Upper lobe of right lung (tissue), 1 donor: ENCODE data around the gene RPL27A. TPM values are rescaled to one million over a fixed set of nuclear protein-coding genes. Genes with fewer than 3 reads are reported as not detected.

Source experiments
- ATAC-seq: fragments of 200-7000 bp; cut with Tn5 transposase; one replicate; pipeline ENCODE4 v1.9.1; 2020; ENCODE audit warnings: mild to moderate bottlenecking, moderate library complexity
- DNase-seq: peaks from one replicate; pipeline ENCODE4 v3.0.0-alpha.2; 2020
- H3K27ac ChIP-seq: fragments of 200-600 bp; one replicate; pipeline ENCODE4 v1.8.0; 2022
- H3K27me3 ChIP-seq: fragments of 200-600 bp; one replicate; pipeline ENCODE4 v1.8.0; 2022; ENCODE audit warnings: mild to moderate bottlenecking
- H3K36me3 ChIP-seq: fragments of 200-600 bp; one replicate; pipeline ENCODE4 v1.8.0; 2022
- H3K4me1 ChIP-seq: fragments of 200-600 bp; one replicate; pipeline ENCODE4 v1.8.0; 2022
- H3K4me3 ChIP-seq: fragments of 200-600 bp; one replicate; pipeline ENCODE4 v1.8.0; 2022; ENCODE audit warnings: mild to moderate bottlenecking
- H3K9me3 ChIP-seq: fragments of 200-600 bp; one replicate; pipeline ENCODE4 v1.8.0; 2022
- intact Hi-C: fragments of 100-400 bp; cut with DNase I; formaldehyde crosslinking; loops from one replicate; pipeline ENCODE4 v1.11.0; 2022
- total RNA-seq: library from RNA; stranded (reverse); fragmentation: NEBNext Ultra II Directional; extraction: Animal tissue kit (Norgen Biotek cat#: 25700); gene quantifications from one replicate; pipeline ENCODE4 v1.2.1, GENCODE V29; 2021
- TF ChIP-seq, protein P1 (sequence below): fragments of 200-600 bp; IDR thresholded peaks from one replicate; pipeline ENCODE4 v1.8.0; 2022; ENCODE audit warnings: antibody characterized with exemption
- donor health status: DM: no; HTN: yes; CAD: no; lungs with severe emphysema.

The RPL27A gene
- total RNA-seq, 1 donor from 2014 or later = 835 TPM

DNA sequence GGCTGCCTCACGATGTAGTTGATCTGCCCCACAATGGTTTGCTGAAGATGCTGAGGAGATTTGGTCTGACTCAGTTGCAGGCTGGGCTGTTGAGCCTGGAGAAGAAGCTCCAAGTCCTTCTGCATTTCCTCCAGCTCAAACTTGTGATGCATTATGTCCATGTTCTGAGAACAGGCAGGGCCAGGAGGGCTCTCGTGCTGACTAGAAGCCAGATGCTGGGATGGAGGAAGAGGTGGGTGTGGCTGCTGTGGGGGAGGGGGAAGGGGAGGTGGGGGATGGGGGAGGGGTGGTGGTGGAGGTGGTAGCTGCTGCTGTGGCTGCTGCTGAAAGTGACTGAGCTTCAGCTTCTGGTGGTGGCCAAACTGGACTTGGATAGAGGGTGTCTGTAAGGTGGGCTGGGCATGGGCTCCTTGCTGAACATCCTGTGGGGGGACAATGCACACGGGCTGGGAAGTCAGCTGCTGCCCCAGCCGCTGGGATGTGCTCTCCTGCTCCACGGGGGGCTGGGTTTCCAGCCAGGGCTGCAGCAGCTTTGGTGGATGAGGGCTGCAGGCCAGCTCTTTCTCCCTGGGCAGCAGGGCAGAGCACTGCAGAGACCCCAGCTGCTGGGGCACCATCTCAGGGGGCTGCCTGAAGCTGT lies 42.2 kb upstream of the RPL27A start:
- Histone ChIP-seq H3K4me3 (no peak overlapping the region), H3K36me3 (peaks cover 66% of the 10 kb centered on the region), H3K27ac (no peak overlapping the region), H3K27me3 (no peaks in the 10 kb centered on the region), H3K9me3 (no peaks in the 10 kb centered on the region), H3K4me1 (no peaks in the 10 kb centered on the region)
- intact Hi-C loops = no loop called here
- peak; percentile 12 for ATAC-seq
- TF ChIP-seq, protein P1, sequence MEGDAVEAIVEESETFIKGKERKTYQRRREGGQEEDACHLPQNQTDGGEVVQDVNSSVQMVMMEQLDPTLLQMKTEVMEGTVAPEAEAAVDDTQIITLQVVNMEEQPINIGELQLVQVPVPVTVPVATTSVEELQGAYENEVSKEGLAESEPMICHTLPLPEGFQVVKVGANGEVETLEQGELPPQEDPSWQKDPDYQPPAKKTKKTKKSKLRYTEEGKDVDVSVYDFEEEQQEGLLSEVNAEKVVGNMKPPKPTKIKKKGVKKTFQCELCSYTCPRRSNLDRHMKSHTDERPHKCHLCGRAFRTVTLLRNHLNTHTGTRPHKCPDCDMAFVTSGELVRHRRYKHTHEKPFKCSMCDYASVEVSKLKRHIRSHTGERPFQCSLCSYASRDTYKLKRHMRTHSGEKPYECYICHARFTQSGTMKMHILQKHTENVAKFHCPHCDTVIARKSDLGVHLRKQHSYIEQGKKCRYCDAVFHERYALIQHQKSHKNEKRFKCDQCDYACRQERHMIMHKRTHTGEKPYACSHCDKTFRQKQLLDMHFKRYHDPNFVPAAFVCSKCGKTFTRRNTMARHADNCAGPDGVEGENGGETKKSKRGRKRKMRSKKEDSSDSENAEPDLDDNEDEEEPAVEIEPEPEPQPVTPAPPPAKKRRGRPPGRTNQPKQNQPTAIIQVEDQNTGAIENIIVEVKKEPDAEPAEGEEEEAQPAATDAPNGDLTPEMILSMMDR = no peak
- no peak for DNase-seq

DNA sequence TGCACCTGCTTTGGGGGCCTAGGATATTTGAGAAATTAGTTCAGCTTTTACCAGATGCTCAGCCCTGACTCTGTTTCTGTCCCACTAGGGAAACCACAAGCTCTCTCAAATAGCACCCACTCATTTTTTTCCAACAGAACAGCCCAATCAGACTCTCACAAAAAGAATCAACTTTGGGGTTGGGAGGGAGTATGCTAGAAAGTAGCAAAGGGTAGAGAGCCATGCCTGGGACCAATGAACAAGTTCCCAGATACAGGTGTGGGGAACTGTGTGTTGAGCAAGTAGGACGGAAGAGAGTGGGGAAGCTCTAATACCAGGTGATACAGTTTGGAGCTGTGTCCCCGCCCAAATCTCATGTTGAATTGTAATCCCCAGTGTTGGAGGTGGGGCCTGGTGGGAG lies 41.3 kb upstream of the RPL27A start:
- intact Hi-C loops = no loop called here
- Histone ChIP-seq H3K4me1 (no peaks in the 10 kb centered on the region), H3K27me3 (no peaks in the 10 kb centered on the region), H3K9me3 (no peaks in the 10 kb centered on the region), H3K36me3 (peaks cover 75% of the 10 kb centered on the region), H3K4me3 (no peak overlapping the region), H3K27ac (no peak overlapping the region)
- DNase-seq = no peak
- ATAC-seq = no peak
- TF ChIP-seq, protein P1 = no peak

DNA sequence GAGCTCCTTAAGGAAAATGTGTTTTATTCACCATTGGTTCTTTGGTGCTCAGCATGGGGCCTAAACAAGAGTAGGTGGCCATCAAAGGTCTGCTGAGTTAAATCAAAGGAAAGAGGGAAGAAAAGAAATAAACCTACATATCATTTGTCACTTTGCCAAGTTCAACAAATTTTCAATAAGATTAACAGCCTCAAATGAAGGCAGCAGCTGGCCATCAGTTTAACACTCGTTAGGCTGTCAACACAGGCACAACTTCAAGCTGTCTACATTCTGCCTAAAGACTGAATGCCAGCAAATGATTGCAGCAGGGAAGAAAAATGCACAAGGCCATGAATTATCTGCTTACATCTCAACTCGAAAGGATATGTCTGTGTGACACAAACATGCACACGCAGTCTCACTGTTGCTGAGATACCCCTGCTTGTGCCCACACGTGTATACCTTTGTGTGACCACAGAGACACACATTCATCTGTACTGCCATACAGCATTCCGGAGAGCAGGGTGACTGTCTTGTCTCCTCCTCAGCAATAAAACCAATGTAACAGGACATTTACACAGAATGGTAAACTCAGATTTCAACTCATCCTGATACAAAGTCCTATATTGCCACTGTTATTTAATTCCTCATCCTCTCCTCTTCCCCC lies 40.3 kb upstream of the RPL27A start:
- DNase-seq = no peak
- ATAC-seq = no peak
- no peak overlapping the region for H3K4me3 ChIP-seq
- no peak overlapping the region for H3K27ac ChIP-seq
- no peaks in the 10 kb centered on the region for H3K4me1 ChIP-seq
- TF ChIP-seq, protein P1 = no peak
- peaks cover 80% of the 10 kb centered on the region for H3K36me3 ChIP-seq
- no peaks in the 10 kb centered on the region for H3K9me3 ChIP-seq
- intact Hi-C loops = no loop called here
- no peaks in the 10 kb centered on the region for H3K27me3 ChIP-seq

DNA sequence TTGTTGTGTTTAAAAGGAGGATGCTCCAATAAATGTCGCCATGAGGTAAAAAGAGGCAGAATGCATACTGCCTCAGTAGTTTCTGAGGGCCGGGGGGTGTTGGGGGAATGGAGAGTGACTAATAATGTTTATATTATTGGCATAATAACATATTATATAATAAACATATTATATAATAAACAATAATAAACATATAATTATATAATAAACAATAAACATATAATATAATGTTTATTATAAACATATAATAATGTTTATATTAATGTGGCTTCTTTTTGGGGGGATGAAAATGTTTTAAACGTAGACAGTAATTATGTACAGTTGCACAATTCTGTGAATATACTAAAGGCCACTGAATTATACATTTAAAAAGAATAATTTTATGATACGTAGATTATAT lies 35.7 kb upstream of the RPL27A start:
- DNase-seq = no peak

DNA sequence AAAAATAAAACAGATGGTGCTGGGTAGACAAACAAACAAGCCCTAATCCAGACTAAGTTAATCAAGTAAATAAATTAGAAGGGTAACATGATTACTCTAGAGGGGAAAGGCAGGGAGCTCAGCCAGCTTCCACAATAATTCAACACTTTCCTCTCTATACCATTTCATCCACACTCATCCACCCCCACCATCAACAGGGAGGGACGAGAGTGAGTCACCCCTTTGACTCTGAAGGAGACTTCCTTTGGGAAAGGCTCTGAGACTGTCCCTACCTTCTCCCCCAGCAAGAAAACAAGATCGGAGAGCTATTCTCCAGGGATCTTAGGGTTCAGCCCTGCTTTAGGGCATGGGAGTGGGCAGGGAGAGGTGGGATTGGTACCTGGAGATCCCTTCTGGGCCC lies 33.2 kb upstream of the RPL27A start:
- DNase-seq (no peak), ATAC-seq (no peak)
- Histone ChIP-seq H3K27ac (no peak overlapping the region), H3K4me3 (no peak overlapping the region), H3K4me1 (no peaks in the 10 kb centered on the region), H3K9me3 (no peaks in the 10 kb centered on the region), H3K27me3 (no peaks in the 10 kb centered on the region), H3K36me3 (peaks cover 41% of the 10 kb centered on the region)
- intact Hi-C loops = no loop called here
- TF ChIP-seq, protein P1 = no peak

More for the DNA sequence above, 35.7 kb upstream of the RPL27A start:
- intact Hi-C loops = no loop called here
- no peaks in the 10 kb centered on the region for H3K9me3 ChIP-seq
- H3K27ac ChIP-seq = no peak overlapping the region
- TF ChIP-seq, protein P1 = no peak
- peaks cover 59% of the 10 kb centered on the region for H3K36me3 ChIP-seq
- no peaks in the 10 kb centered on the region for H3K27me3 ChIP-seq
- ATAC-seq = no peak
- no peaks in the 10 kb centered on the region for H3K4me1 ChIP-seq
- no peak overlapping the region for H3K4me3 ChIP-seq
